SK-N-SH (cell line): ENCODE data around the gene GATA3. TPM values are rescaled to one million over a fixed set of nuclear protein-coding genes. Genes with fewer than 3 reads are reported as not detected.

Experiments
- CTCF ChIA-PET: fragments of 300-600, 350-600 bp; formaldehyde crosslinking; extraction: SDS; loops from one replicate; lab custom pipeline; 2021; lab: Yijun Ruan, JAX
- POLR2A ChIA-PET: fragments of 350-600 bp; sonication (Branson Sonifier 250); formaldehyde crosslinking; extraction: SDS; loops from one replicate; lab custom pipeline; 2020; ENCODE audit warnings: antibody characterized with exemption, inconsistent platforms; lab: Yijun Ruan, JAX
- DNase-seq: peaks from one replicate; pipeline ENCODE4 v3.0.0; 2012
- H2AFZ ChIP-seq: fragments of 200-600 bp; sonication (generic); 2 replicates; pipeline ENCODE4 v1.8.1; 2016; ENCODE audit warnings: antibody characterized with exemption, mild to moderate bottlenecking, low read depth
- H3F3A ChIP-seq: fragments of 200-600 bp; sonication (generic); replicated peaks from 2 replicates; pipeline ENCODE3; 2016; ENCODE audit warnings: antibody characterized with exemption, mild to moderate bottlenecking; ENCODE audit not compliant: insufficient read depth
- H3K27ac ChIP-seq, 2 experiments: fragments of 200-500 bp in 1 of 2; fragments of 200-600 bp in 1 of 2; sonication (Bioruptor generic) in 1 of 2; sonication (generic), shearing (Covaris generic) in 1 of 2; 2 replicates each; pipeline versions ENCODE4 v1.5.1 to v1.6.1; 2014 to 2016; ENCODE audit warnings: low read depth in 2 of 2, inconsistent platforms in 1 of 2, low read length in 1 of 2, mild to moderate bottlenecking in 1 of 2, mixed read lengths in 1 of 2
- H3K27me3 ChIP-seq: fragments of 200-600 bp; sonication (generic), shearing (Covaris generic); 2 replicates; pipeline ENCODE4 v1.6.1; 2016; ENCODE audit warnings: mixed run types; ENCODE audit not compliant: insufficient read depth
- H3K36me3 ChIP-seq, 2 experiments: fragments of 200-500 bp in 1 of 2; fragments of 200-600 bp in 1 of 2; sonication (Bioruptor generic) in 1 of 2; sonication (generic) in 1 of 2; replicated peaks in 1 of 2; 2 replicates each; pipeline versions ENCODE3 to v1.5.1; 2014 to 2016; ENCODE audit warnings: low read length in 1 of 2, mild to moderate bottlenecking in 1 of 2; ENCODE audit not compliant: insufficient read depth in 2 of 2, control insufficient read depth in 1 of 2
- H3K4me1 ChIP-seq, 2 experiments: fragments of 200-500 bp in 1 of 2; fragments of 200-600 bp in 1 of 2; sonication (Bioruptor generic) in 1 of 2; sonication (generic), shearing (Covaris generic) in 1 of 2; 2 replicates each; pipeline versions ENCODE4 v1.5.1 to v1.6.1; 2014 to 2016; ENCODE audit warnings: low read depth in 1 of 2, low read length in 1 of 2, mixed run types in 1 of 2; ENCODE audit not compliant: insufficient read depth in 2 of 2, control insufficient read depth in 1 of 2
- H3K4me2 ChIP-seq: fragments of 200-600 bp; sonication (generic), shearing (Covaris generic); 2 replicates; pipeline ENCODE4 v1.6.1; 2017; ENCODE audit warnings: mixed run types
- H3K4me3 ChIP-seq, 2 experiments: fragments of 200-500 bp in 1 of 2; fragments of 200-600 bp in 1 of 2; sonication (Bioruptor generic) in 1 of 2; sonication (generic), shearing (Covaris generic) in 1 of 2; 2 replicates each; pipeline versions ENCODE4 v1.5.1 to v1.8.1; 2014 to 2016; ENCODE audit warnings: low read depth in 2 of 2, inconsistent platforms in 1 of 2, low read length in 1 of 2, mild to moderate bottlenecking in 1 of 2, mixed read lengths in 1 of 2, moderate library complexity in 1 of 2
- H3K79me2 ChIP-seq: fragments of 200-600 bp; sonication (generic); 2 replicates; pipeline ENCODE4 v1.8.1; 2017; ENCODE audit warnings: mild to moderate bottlenecking; ENCODE audit not compliant: insufficient read depth
- H3K9ac ChIP-seq: fragments of 200-600 bp; sonication (generic); 2 replicates; pipeline ENCODE4 v1.6.1; 2017; ENCODE audit warnings: mixed run types
- H3K9me2 ChIP-seq: fragments of 200-600 bp; sonication (generic); 2 replicates; pipeline ENCODE4 v1.6.1; 2017; ENCODE audit warnings: mixed run types
- H3K9me3 ChIP-seq: fragments of 200-600 bp; sonication (generic); 2 replicates; pipeline ENCODE4 v1.6.1; 2017; ENCODE audit warnings: mixed run types, mild to moderate bottlenecking, moderate library complexity
- H4K20me1 ChIP-seq: fragments of 200-600 bp; sonication (generic); 2 replicates; pipeline ENCODE4 v1.6.1; 2017; ENCODE audit warnings: mild to moderate bottlenecking, mixed run types; ENCODE audit not compliant: insufficient read depth
- CHD2 ChIP-seq: fragments of 150-350 bp; IDR thresholded peaks from 2 replicates; pipeline ENCODE4 v1.6.1; 2018; ENCODE audit warnings: low read length; ENCODE audit not compliant: partially characterized antibody
- CTCF ChIP-seq: fragments of 200-600 bp; sonication (generic); IDR thresholded peaks from 2 replicates; pipeline ENCODE4 v1.6.1; 2017; ENCODE audit warnings: antibody characterized with exemption, mild to moderate bottlenecking, moderate library complexity
- EP300 ChIP-seq, 2 experiments: IDR thresholded peaks; 2 replicates each; pipeline versions ENCODE4 v1.4.0 to v1.6.1; 2012; ENCODE audit warnings: borderline replicate concordance in 1 of 2, low read depth in 1 of 2, low read length in 1 of 2
- EZH2phosphoT487 ChIP-seq: fragments of 200-600 bp; sonication (generic); IDR thresholded peaks from 2 replicates; pipeline ENCODE4 v1.6.1; 2017; ENCODE audit warnings: low read depth, mixed run types, mild to moderate bottlenecking, antibody characterized with exemption, moderate library complexity, borderline replicate concordance
- FOSL2 ChIP-seq: IDR thresholded peaks from 2 replicates; pipeline ENCODE4 v1.4.0; 2012; ENCODE audit warnings: low read depth, mild to moderate bottlenecking, moderate library complexity, borderline replicate concordance
- FOXJ3 ChIP-seq: sonication (generic); formaldehyde crosslinking; IDR thresholded peaks from 2 replicates; pipeline ENCODE4 v1.5.1; 2020; ENCODE audit warnings: mild to moderate bottlenecking, missing genetic modification reagents
- FOXM1 ChIP-seq: IDR thresholded peaks from 2 replicates; pipeline ENCODE4 v1.4.0; 2012; ENCODE audit warnings: low read depth, mild to moderate bottlenecking
- GABPA ChIP-seq: IDR thresholded peaks from 2 replicates; pipeline ENCODE4 v1.4.0; 2012; ENCODE audit warnings: low read depth, mild to moderate bottlenecking
- GATA2 ChIP-seq: sonication (generic); formaldehyde crosslinking; IDR thresholded peaks from 2 replicates; pipeline ENCODE4 v1.5.0; 2020; ENCODE audit warnings: mild to moderate bottlenecking, missing genetic modification reagents
- IRF3 ChIP-seq: fragments of 150-350 bp; IDR thresholded peaks from 2 replicates; pipeline ENCODE4 v1.6.1; 2016; ENCODE audit warnings: mild to moderate bottlenecking, low read depth, low read length
- JUND ChIP-seq: IDR thresholded peaks from 2 replicates; pipeline ENCODE4 v1.4.0; 2012
- MAX ChIP-seq: IDR thresholded peaks from 2 replicates; pipeline ENCODE4 v1.4.0; 2012; ENCODE audit warnings: low read depth
- MEF2A ChIP-seq: IDR thresholded peaks from 2 replicates; pipeline ENCODE4 v1.4.0; 2012; ENCODE audit warnings: low read depth, borderline replicate concordance
- MXI1 ChIP-seq: IDR thresholded peaks from 2 replicates; pipeline ENCODE4 v1.6.1; 2012; ENCODE audit warnings: mild to moderate bottlenecking, low read depth, low read length, improper control_type of control experiment
- NFIC ChIP-seq: IDR thresholded peaks from 2 replicates; pipeline ENCODE4 v1.4.0; 2012; ENCODE audit warnings: borderline replicate concordance
- NRF1 ChIP-seq: IDR thresholded peaks from 2 replicates; pipeline ENCODE4 v1.6.1; 2012; ENCODE audit warnings: low read depth, mild to moderate bottlenecking, low read length
- POLR2AphosphoS5 ChIP-seq: IDR thresholded peaks from 2 replicates; pipeline ENCODE4 v1.6.1; 2012; ENCODE audit warnings: low read depth, low read length
- RCOR1 ChIP-seq: fragments of 150-350 bp; IDR thresholded peaks from 2 replicates; pipeline ENCODE4 v1.6.1; 2017; ENCODE audit warnings: antibody characterized with exemption, low read length
- REST ChIP-seq: IDR thresholded peaks from 2 replicates; pipeline ENCODE4 v1.6.1; 2012; ENCODE audit warnings: mild to moderate bottlenecking, low read depth, low read length, moderate library complexity
- SIN3A ChIP-seq: IDR thresholded peaks from 2 replicates; pipeline ENCODE4 v1.6.1; 2012; ENCODE audit warnings: low read depth, mild to moderate bottlenecking, low read length, moderate library complexity, borderline replicate concordance
- SMC3 ChIP-seq: IDR thresholded peaks from 2 replicates; pipeline ENCODE4 v1.6.1; 2012; ENCODE audit warnings: low read depth, low read length, improper control_type of control experiment
- TAF1 ChIP-seq: IDR thresholded peaks from 2 replicates; pipeline ENCODE4 v1.6.1; 2012; ENCODE audit warnings: low read depth, mild to moderate bottlenecking, low read length, moderate library complexity, borderline replicate concordance
- TCF12 ChIP-seq: IDR thresholded peaks from 2 replicates; pipeline ENCODE4 v1.4.0; 2012
- TEAD4 ChIP-seq: IDR thresholded peaks from 2 replicates; pipeline ENCODE4 v1.4.0; 2012; ENCODE audit warnings: mild to moderate bottlenecking, borderline replicate concordance; ENCODE audit not compliant: insufficient read depth
- YY1 ChIP-seq: IDR thresholded peaks from 2 replicates; pipeline ENCODE4 v1.4.0; 2012; ENCODE audit warnings: low read depth, mild to moderate bottlenecking
- ZBTB33 ChIP-seq: IDR thresholded peaks from 2 replicates; pipeline ENCODE4 v1.4.0; 2012; ENCODE audit warnings: low read depth, borderline replicate concordance
- WGBS: methylation state at CpG from one replicate; pipeline ENCODE4 v1.1.6; 2017; ENCODE audit warnings: low lambda C conversion rate; 5-methylcytosine and 5-hydroxymethylcytosine counted together
- polyA plus RNA-seq, 3 experiments: library from polyadenylated mRNA; depleted of rRNA; stranded (reverse); fragments of >200 nt; gene quantifications; 2 replicates each; pipeline ENCODE4 v1.2.3, GENCODE V29; 2012

The GATA3 gene
- polyA plus RNA-seq, 1 of the 3 experiments (the other 2 are of a cell fraction): 14.3 TPM

- Histone ChIP-seq H3K27ac (peak overlapping the region in 1 of 2 experiments; percentile 44; a peak in 2 of 4 replicates), H3K9me3 (no peaks in the 10 kb centered on the region), H3K9ac (no peak overlapping the region), H3K4me3 (no peak overlapping the region), H2AFZ (no peak overlapping the region), H3K79me2 (no peaks in the 10 kb centered on the region), H3K27me3 (no peaks in the 10 kb centered on the region), H3K4me1 (peaks cover 0 to 9% of the 10 kb centered on the region in 2 experiments; a peak in 1 of 4 replicates), H3K36me3 (no peaks in the 10 kb centered on the region), H3K9me2 (no peaks in the 10 kb centered on the region), H3K4me2 (no peak overlapping the region), H3F3A (no peaks in the 10 kb centered on the region), H4K20me1 (no peaks in the 10 kb centered on the region)
- peak; percentile 76 for DNase-seq
- POLR2A ChIA-PET: no interaction called here
- CTCF ChIA-PET: no interaction called here
- WGBS: 82% methylated on average over 14 of the region's 14 CpGs
- TF ChIP-seq YY1: no peak
- peak in 1 of 2 experiments; percentile 90; a peak in 2 of 4 replicates for TF ChIP-seq EP300 (IDR thresholded peaks at IDR 0.05; ENCODE audit: borderline replicate concordance in 1 of 2, low read depth in 1 of 2, low read length in 1 of 2)
- no peak for TF ChIP-seq GABPA
- TF ChIP-seq JUND: no peak
- no peak for TF ChIP-seq NRF1
- no peak for TF ChIP-seq REST
- no peak for TF ChIP-seq TAF1
- peak; percentile 47; the same call in 1 of the 2 replicates for TF ChIP-seq RCOR1
- no peak; the same call in 1 of the 2 replicates for TF ChIP-seq SMC3
- TF ChIP-seq NFIC: no peak
- no peak for TF ChIP-seq POLR2AphosphoS5
- no peak for TF ChIP-seq MAX
- no peak for TF ChIP-seq FOXM1
- peak; percentile 31 for TF ChIP-seq CHD2
- TF ChIP-seq CTCF: no peak
- TF ChIP-seq ZBTB33: no peak
- TF ChIP-seq GATA2: peak; percentile 94
- no peak for TF ChIP-seq SIN3A
- peak; percentile 87 for TF ChIP-seq FOXJ3 (CRISPR knock-in tag)
- TF ChIP-seq IRF3: no peak
- no peak for TF ChIP-seq TEAD4
- peak; percentile 64; the same call in 1 of the 2 replicates for TF ChIP-seq MXI1
- no peak for TF ChIP-seq MEF2A
- no peak for TF ChIP-seq FOSL2
- TF ChIP-seq TCF12: no peak
- TF ChIP-seq EZH2phosphoT487: no peak
These were observed 41.5 kb downstream of the GATA3 start for GRCh38 chr10:8095959-8096358.
